ENCODE results near the gene SLC35D1. TPM values are rescaled to one million over a fixed set of nuclear protein-coding genes. Genes with fewer than 3 reads are reported as not detected.

Gene SLC35D1
- total and polyA plus RNA-seq, 2 of the 8 experiments (the other 6 are each of a cell fraction or from before 2014, with no cell fraction given), result 1.2 to 2.7 TPM

DNA sequence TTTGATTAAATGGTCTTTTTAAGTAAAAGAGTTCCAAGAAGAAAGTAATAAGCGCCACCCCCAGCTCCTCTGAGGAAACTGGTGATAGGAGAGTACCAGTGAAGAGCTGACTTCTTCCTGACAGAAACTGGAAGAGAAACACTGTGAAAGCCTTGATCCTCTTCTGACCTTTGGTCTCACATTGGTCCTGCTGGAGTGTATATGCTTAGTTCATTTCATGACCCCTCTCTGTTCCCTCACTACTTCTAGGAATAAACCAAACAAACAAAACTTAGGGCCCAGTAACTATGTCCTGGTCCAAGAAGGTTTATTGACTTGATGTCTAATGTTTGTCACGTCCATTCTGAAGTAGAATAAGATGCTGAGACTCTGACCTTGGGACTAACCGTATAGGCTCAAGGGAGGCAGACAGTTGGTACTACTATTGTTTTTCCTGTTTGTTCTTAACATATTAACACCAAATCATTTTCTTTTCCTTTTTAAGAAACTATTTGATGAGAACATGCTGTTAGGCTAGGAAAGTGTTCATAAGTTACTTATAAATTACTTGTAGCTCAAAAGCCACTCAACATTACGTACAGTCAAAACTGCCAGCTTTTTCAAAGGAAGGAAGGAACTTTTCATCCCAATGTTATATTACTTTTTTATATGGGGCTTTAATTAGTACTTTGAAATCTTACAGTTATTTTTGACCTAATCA, 71.2 kb downstream of the SLC35D1 start:
- H3K18ac ChIP-seq (ENCODE audit: extremely low read depth, low read length), result no peak overlapping the region
- no peaks in the 10 kb centered on the region for H3K9me3 ChIP-seq (ENCODE audit: insufficient read depth in 2 of 2, low read depth in 1 of 2, low read length in 1 of 2)
- 91% methylated on average over 4 of the region's 4 CpGs; no CpG with 5 or more reads in 1 of the 2 experiments for WGBS, 2 experiments (ENCODE audit: extremely low coverage in 1 of 2, insufficient coverage in 1 of 2, insufficient read length in 1 of 2, insufficient replicate concordance in 2 of 2, low coverage in 1 of 2, low lambda C conversion rate in 2 of 2, missing lambda C conversion rate in 1 of 2)
- H3K9ac ChIP-seq (replicated peaks in 1 of 4; ENCODE audit: extremely low read depth in 1 of 4, low read depth in 3 of 4, low read length in 3 of 4), result no peak overlapping the region
- H2BK20ac ChIP-seq (ENCODE audit: low read length), result no peak overlapping the region
- peaks cover 0 to 1% of the 10 kb centered on the region in 2 experiments for H4K20me1 ChIP-seq (replicated peaks in 1 of 2; ENCODE audit: control insufficient read depth in 1 of 2, insufficient read depth in 2 of 2, low read length in 2 of 2)
- no peak overlapping the region for H2BK15ac ChIP-seq (ENCODE audit: low read length)
- no peak overlapping the region for H2BK5ac ChIP-seq (ENCODE audit: low read depth, low read length)
- no peak overlapping the region for H4K91ac ChIP-seq (replicated peaks; ENCODE audit: insufficient read length, low read length)
- no peak overlapping the region for H2AK5ac ChIP-seq (ENCODE audit: low read depth, low read length)
- no peaks in the 10 kb centered on the region for H3K79me2 ChIP-seq (ENCODE audit: control insufficient read depth in 1 of 2, insufficient read depth in 2 of 2, low read length in 2 of 2)
- no peak overlapping the region for H2AFZ ChIP-seq (ENCODE audit: low read length)
- H4K8ac ChIP-seq (ENCODE audit: extremely low read depth, insufficient read depth, low read length), result no peak overlapping the region
- ChIA-PET CTCF (ENCODE audit: partially characterized antibody) (interaction anchor here (0.8 kb wide), 1 partner anchor 13 kb away, joined by 5 read pairs; no protein-coding TSS in a partner anchor), POLR2A (ENCODE audit: partially characterized antibody) (no interaction called here)
- no peak overlapping the region for H2BK12ac ChIP-seq (ENCODE audit: low read depth, low read length)
- H3K4ac ChIP-seq (replicated peaks; ENCODE audit: insufficient read length, low read depth, low read length), result no peak overlapping the region
- no peaks in the 10 kb centered on the region for H3K4me1 ChIP-seq (replicated peaks in 1 of 4; ENCODE audit: control insufficient read depth in 3 of 4, insufficient read depth in 4 of 4, low read length in 3 of 4)
- no peak for FAIRE-seq
- H3K14ac ChIP-seq (ENCODE audit: insufficient read length), result no peak overlapping the region
- peaks cover 7 to 73% (median 24%) of the 10 kb centered on the region in 4 experiments for H3K36me3 ChIP-seq (ENCODE audit: control insufficient read depth in 2 of 4, insufficient read depth in 4 of 4, low read length in 3 of 4)
- H3K56ac ChIP-seq (replicated peaks; ENCODE audit: insufficient read length, low read depth, low read length), result no peak overlapping the region
- no peaks in the 10 kb centered on the region for H3K79me1 ChIP-seq (ENCODE audit: low read depth, low read length)
- no peak overlapping the region for H4K5ac ChIP-seq (ENCODE audit: insufficient read length, low read depth, low read length)
- H3K27ac ChIP-seq (ENCODE audit: low read depth, low read length), result no peak overlapping the region
- no peak overlapping the region for H2BK120ac ChIP-seq (replicated peaks; ENCODE audit: low read depth, low read length)
- H3K27me3 ChIP-seq (replicated peaks in 1 of 4; ENCODE audit: control insufficient read depth in 3 of 4, extremely low read depth in 1 of 4, insufficient read depth in 3 of 4, low read length in 3 of 4), result no peaks in the 10 kb centered on the region
- no peak for DNase-seq (ENCODE audit: low read depth in 1 of 2, low spot score in 2 of 2)
- no peak overlapping the region for H3K23ac ChIP-seq (ENCODE audit: insufficient read length)
- no peak overlapping the region for H3K4me2 ChIP-seq (ENCODE audit: insufficient read depth in 1 of 2, low read depth in 2 of 2, low read length in 2 of 2)
- H3K4me3 ChIP-seq (ENCODE audit: extremely low read depth in 1 of 4, insufficient read depth in 2 of 4, low read depth in 3 of 4, low read length in 4 of 4), result no peak overlapping the region
- H3K23me2 ChIP-seq (ENCODE audit: low read depth, low read length), result no peaks in the 10 kb centered on the region
- no peak for TF ChIP-seq TBP (IDR thresholded peaks at IDR 0.05; ENCODE audit: low read depth, low read length)
- no peak for TF ChIP-seq YY1 (IDR thresholded peaks at IDR 0.05; ENCODE audit: low read depth, low read length)
- no peak for TF ChIP-seq POLR2A (IDR thresholded peaks at IDR 0.05; ENCODE audit: control extremely low read depth in 1 of 2, low read depth in 2 of 2, low read length in 2 of 2)
- no peak for TF ChIP-seq RAD21 (IDR thresholded peaks at IDR 0.05 in 1 of 2, conservative IDR thresholded peaks at IDR 0.05 in 1 of 2; ENCODE audit: low read depth in 2 of 2, low read length in 2 of 2)
- no peak for TF ChIP-seq ASH2L (IDR thresholded peaks at IDR 0.05; ENCODE audit: low read length)
- no peak for TF ChIP-seq HDAC2 (IDR thresholded peaks at IDR 0.05; ENCODE audit: borderline replicate concordance in 1 of 2, low read depth in 2 of 2, low read length in 2 of 2)
- TF ChIP-seq EZH2 (IDR thresholded peaks at IDR 0.05; ENCODE audit: low read depth, low read length, severe bottlenecking), result no peak
- TF ChIP-seq EGR1 (IDR thresholded peaks at IDR 0.05; ENCODE audit: borderline replicate concordance, low read depth, low read length), result no peak
- no peak for TF ChIP-seq CBX8 (IDR thresholded peaks at IDR 0.05; ENCODE audit: borderline replicate concordance, low read depth, low read length)
- TF ChIP-seq JUN (IDR thresholded peaks at IDR 0.05; ENCODE audit: low read depth, low read length), result no peak
- TF ChIP-seq POLR2AphosphoS5 (IDR thresholded peaks at IDR 0.05; ENCODE audit: low read depth, low read length), result no peak
- TF ChIP-seq, protein P1, sequence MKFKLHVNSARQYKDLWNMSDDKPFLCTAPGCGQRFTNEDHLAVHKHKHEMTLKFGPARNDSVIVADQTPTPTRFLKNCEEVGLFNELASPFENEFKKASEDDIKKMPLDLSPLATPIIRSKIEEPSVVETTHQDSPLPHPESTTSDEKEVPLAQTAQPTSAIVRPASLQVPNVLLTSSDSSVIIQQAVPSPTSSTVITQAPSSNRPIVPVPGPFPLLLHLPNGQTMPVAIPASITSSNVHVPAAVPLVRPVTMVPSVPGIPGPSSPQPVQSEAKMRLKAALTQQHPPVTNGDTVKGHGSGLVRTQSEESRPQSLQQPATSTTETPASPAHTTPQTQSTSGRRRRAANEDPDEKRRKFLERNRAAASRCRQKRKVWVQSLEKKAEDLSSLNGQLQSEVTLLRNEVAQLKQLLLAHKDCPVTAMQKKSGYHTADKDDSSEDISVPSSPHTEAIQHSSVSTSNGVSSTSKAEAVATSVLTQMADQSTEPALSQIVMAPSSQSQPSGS (IDR thresholded peaks at IDR 0.05; ENCODE audit: low read length), result no peak
